Left colon (tissue), 2 donors: ENCODE data around the gene FAM177A1. TPM values are rescaled to one million over a fixed set of nuclear protein-coding genes. Genes with fewer than 3 reads are reported as not detected.
"Not testable (repeated sequence)": the region's sequence is repeated elsewhere in the genome, so short reads cannot be mapped to it uniquely, and the experiment has no call there.

Experiments
- ATAC-seq: fragments of 200-7000 bp; cut with Tn5 transposase; one replicate; pipeline ENCODE4 v1.9.1; 2020; ENCODE audit warnings: mild to moderate bottlenecking, moderate library complexity
- DNase-seq, 2 donors: peaks; one replicate each; pipeline ENCODE4 v3.0.0-alpha.2; 2020
- intact Hi-C, 2 donors: fragments of 100-400 bp; cut with DNase I in 1 of 2; cut with micrococcal nuclease in 1 of 2; formaldehyde crosslinking; loops; one replicate each; pipeline versions ENCODE4 v1.11.2 to v1.14.0; 2022; cut with DNase I, micrococcal nuclease
- long read RNA-seq: library from polyadenylated mRNA; unstranded; transcript quantifications from one replicate; pipeline ENCODE4 v2.0.0, GENCODE V29; 2021
- total RNA-seq, 2 donors: library from RNA; stranded (reverse); fragmentation: NEBNext Ultra II Directional; extraction: Animal tissue kit (Norgen Biotek cat#: 25700); gene quantifications; one replicate each; pipeline ENCODE4 v1.2.1, GENCODE V29; 2021
- donor health status: DM: no; HTN: no; CAD: no.
- donor health status: DM: yes; HTN: yes; CAD: no.

FAM177A1 gene
- 100 to 1,000 TPM; 147 to 199 TPM for total RNA-seq
- long read RNA-seq, transcript FAM177A1-201 (5 exons, 2,927 nt), result major isoform, 92 of 217 reads
- long read RNA-seq, transcript FAM177A1-207 (2 exons, 540 nt), result minor isoform, 20 of 217 reads
- long read RNA-seq, transcript FAM177A1-202 (6 exons, 858 nt), result minor isoform, 29 of 217 reads
- long read RNA-seq, partial matches to known transcripts, result 32 of 217 reads
- long read RNA-seq, other reads (novel, unspliced or antisense), result 43 of 217 reads

- intact Hi-C loops, result no loop called here
- DNase-seq (peak; percentile 99), ATAC-seq (peak; percentile 90)
Observed at GRCh38 chr14:35046048-35046750, at the start of gene FAM177A1. TSS of gene FAM177A1 (plus strand) at chr14:35046272. CDS start at chr14:35046464, 192 bp downstream.

GRCh38 chr14:34997762-34998161, 48.3 kb upstream of the FAM177A1 start:
- ATAC-seq, result no peak
- intact Hi-C loops, result no loop called here
- no peak for DNase-seq

- no peak for DNase-seq
- ATAC-seq, result no peak
- intact Hi-C loops, result no loop called here
Observed at GRCh38 chr14:34999500-34999899, 46.6 kb upstream of the FAM177A1 start.

GRCh38 chr14:35001621-35002020, 44.5 kb upstream of the FAM177A1 start:
- no peak for DNase-seq
- intact Hi-C loops, result no loop called here
- no peak for ATAC-seq

- DNase-seq, result no peak
- intact Hi-C loops, result no loop called here
- ATAC-seq, result peak; percentile 54
Observed at GRCh38 chr14:35004839-35005238, 41.2 kb upstream of the FAM177A1 start.

GRCh38 chr14:35016568-35016967, 29.5 kb upstream of the FAM177A1 start:
- intact Hi-C loops, result no loop called here
- DNase-seq, result no peak
- no peak for ATAC-seq

GRCh38 chr14:35020713-35021112, 25.4 kb upstream of the FAM177A1 start:
- DNase-seq (no peak), ATAC-seq (no peak)
- intact Hi-C loops, result no loop called here

- intact Hi-C loops, result no loop called here
- no peak for DNase-seq
- no peak for ATAC-seq
Observed at GRCh38 chr14:35028435-35028834, 17.6 kb upstream of the FAM177A1 start.

GRCh38 chr14:35032562-35032961, 13.5 kb upstream of the FAM177A1 start:
- intact Hi-C loops, result no loop called here
- DNase-seq (no peak), ATAC-seq (no peak)

- DNase-seq, result no peak
- no peak for ATAC-seq
- intact Hi-C loops, result no loop called here
Observed at GRCh38 chr14:35034440-35034833, 11.6 kb upstream of the FAM177A1 start.

GRCh38 chr14:35034944-35035554, 11.0 kb upstream of the FAM177A1 start:
- DNase-seq, intact Hi-C loops: not testable (repeated sequence)
- peak; percentile 63 for ATAC-seq

- ATAC-seq, intact Hi-C loops, DNase-seq: not testable (repeated sequence)
Observed at GRCh38 chr14:35038312-35038711, 7.8 kb upstream of the FAM177A1 start.

- DNase-seq (no peak), ATAC-seq (no peak)
- intact Hi-C loops, result no loop called here
Observed at GRCh38 chr14:35042632-35043031, 3.4 kb upstream of the FAM177A1 start.

- intact Hi-C loops, result no loop called here
- DNase-seq (no peak), ATAC-seq (no peak)
Observed at GRCh38 chr14:35043046-35043445, 3.0 kb upstream of the FAM177A1 start.

- no peak for ATAC-seq
- intact Hi-C loops, result no loop called here
- no peak for DNase-seq
Observed at GRCh38 chr14:35044939-35045797, 904 bp upstream of the FAM177A1 start.

GRCh38 chr14:35045798-35046047, 349 bp upstream of the FAM177A1 start:
- intact Hi-C loops, result no loop called here
- no peak for DNase-seq
- ATAC-seq, result no peak

GRCh38 chr14:35046751-35047536, 872 bp downstream of the FAM177A1 start:
- ATAC-seq (peak; percentile 61), DNase-seq (peak; percentile 75 to 76)
- intact Hi-C loops, result no loop called here

- ATAC-seq, result no peak
- DNase-seq, result no peak
- intact Hi-C loops, result no loop called here
Observed at GRCh38 chr14:35047976-35048513, 2.0 kb downstream of the FAM177A1 start.

GRCh38 chr14:35050652-35051051, 4.6 kb downstream of the FAM177A1 start:
- intact Hi-C loops, result no loop called here
- no peak for DNase-seq
- ATAC-seq, result no peak
